UCSD-AML1 (cell line): Measurements from ENCODE around the gene SPRED1.
A peak's percentile ranks its signal among the peaks of the same experiment; 100 is the strongest.
"Not testable (repeated sequence)": the region's sequence is repeated elsewhere in the genome, so short reads cannot be mapped to it uniquely, and the experiment has no call there.

Source experiments
- DNase-seq: peaks from one replicate; lab custom pipeline; 2025; ENCODE audit not compliant: unreplicated experiment; lab: John Stamatoyannopoulos, UW

The SPRED1 gene

GRCh38 chr15:38231436-38231835, 21.2 kb upstream of the SPRED1 start:
- DNase-seq: no peak

- not testable (repeated sequence) for DNase-seq
Measured at GRCh38 chr15:38237021-38237420, 15.6 kb upstream of the SPRED1 start.

GRCh38 chr15:38238311-38238710, 14.3 kb upstream of the SPRED1 start:
- no peak for DNase-seq

- no peak for DNase-seq
Measured at GRCh38 chr15:38242055-38242454, 10.6 kb upstream of the SPRED1 start.

- no peak for DNase-seq
Measured at GRCh38 chr15:38243278-38244055, 9.2 kb upstream of the SPRED1 start.

GRCh38 chr15:38247336-38247735, 5.3 kb upstream of the SPRED1 start:
- DNase-seq: no peak

- no peak for DNase-seq
Measured at GRCh38 chr15:38253351-38253781, 730 bp downstream of the SPRED1 start.

- DNase-seq: peak; percentile 21
Measured at GRCh38 chr15:38254051-38254883, 1.6 kb downstream of the SPRED1 start.

- DNase-seq: no peak
Measured at GRCh38 chr15:38255690-38256089, 3.1 kb downstream of the SPRED1 start.

- no peak for DNase-seq
Measured at GRCh38 chr15:38257676-38258075, 5.0 kb downstream of the SPRED1 start.

- no peak for DNase-seq
Measured at GRCh38 chr15:38259134-38259533, 6.5 kb downstream of the SPRED1 start.

GRCh38 chr15:38260077-38260476, 7.4 kb downstream of the SPRED1 start:
- DNase-seq: no peak

- no peak for DNase-seq
Measured at GRCh38 chr15:38263251-38263650, 10.6 kb downstream of the SPRED1 start.

- DNase-seq: no peak
Measured at GRCh38 chr15:38263996-38264395, 11.4 kb downstream of the SPRED1 start.

- no peak for DNase-seq
Measured at GRCh38 chr15:38266247-38266986, 13.8 kb downstream of the SPRED1 start.

GRCh38 chr15:38267421-38268022, 14.9 kb downstream of the SPRED1 start:
- no peak for DNase-seq

- no peak for DNase-seq
Measured at GRCh38 chr15:38271144-38271543, 18.5 kb downstream of the SPRED1 start.

GRCh38 chr15:38271895-38272294, 19.3 kb downstream of the SPRED1 start:
- DNase-seq: no peak

- DNase-seq: not testable (repeated sequence)
Measured at GRCh38 chr15:38272431-38272830, 19.8 kb downstream of the SPRED1 start.

GRCh38 chr15:38274135-38274534, 21.5 kb downstream of the SPRED1 start:
- no peak for DNase-seq

GRCh38 chr15:38275959-38276358, 23.3 kb downstream of the SPRED1 start:
- DNase-seq: no peak
